ENCODE data around the gene DOCK3. TPM values are rescaled to one million over a fixed set of nuclear protein-coding genes. Genes with fewer than 3 reads are reported as not detected.

Gene DOCK3
- total RNA-seq, 1 experiment from 2014 or later = 8.3 TPM

DNA sequence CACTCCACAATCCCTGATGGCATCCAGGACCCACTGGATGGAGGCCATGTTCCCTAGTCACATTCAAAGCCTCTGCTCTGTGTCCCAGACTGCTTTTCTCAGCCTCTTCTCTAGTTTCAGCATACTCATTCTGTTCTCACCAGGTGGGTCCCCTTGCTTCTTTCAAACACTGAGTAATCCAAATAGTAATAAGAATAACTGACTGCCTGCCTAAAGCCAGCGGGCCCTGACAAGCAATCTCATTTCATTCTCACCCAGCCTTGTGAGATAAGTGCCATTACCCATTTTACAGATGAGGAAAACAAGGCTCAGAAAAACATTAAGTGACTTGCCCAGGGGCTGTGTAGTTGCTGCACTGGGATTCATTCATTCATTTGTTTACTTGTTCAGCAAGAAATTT lies 32.3 kb upstream of the DOCK3 start:
- TF ChIP-seq, protein P1, sequence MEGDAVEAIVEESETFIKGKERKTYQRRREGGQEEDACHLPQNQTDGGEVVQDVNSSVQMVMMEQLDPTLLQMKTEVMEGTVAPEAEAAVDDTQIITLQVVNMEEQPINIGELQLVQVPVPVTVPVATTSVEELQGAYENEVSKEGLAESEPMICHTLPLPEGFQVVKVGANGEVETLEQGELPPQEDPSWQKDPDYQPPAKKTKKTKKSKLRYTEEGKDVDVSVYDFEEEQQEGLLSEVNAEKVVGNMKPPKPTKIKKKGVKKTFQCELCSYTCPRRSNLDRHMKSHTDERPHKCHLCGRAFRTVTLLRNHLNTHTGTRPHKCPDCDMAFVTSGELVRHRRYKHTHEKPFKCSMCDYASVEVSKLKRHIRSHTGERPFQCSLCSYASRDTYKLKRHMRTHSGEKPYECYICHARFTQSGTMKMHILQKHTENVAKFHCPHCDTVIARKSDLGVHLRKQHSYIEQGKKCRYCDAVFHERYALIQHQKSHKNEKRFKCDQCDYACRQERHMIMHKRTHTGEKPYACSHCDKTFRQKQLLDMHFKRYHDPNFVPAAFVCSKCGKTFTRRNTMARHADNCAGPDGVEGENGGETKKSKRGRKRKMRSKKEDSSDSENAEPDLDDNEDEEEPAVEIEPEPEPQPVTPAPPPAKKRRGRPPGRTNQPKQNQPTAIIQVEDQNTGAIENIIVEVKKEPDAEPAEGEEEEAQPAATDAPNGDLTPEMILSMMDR (conservative IDR thresholded peaks at IDR 0.05) = no peak

More for the DNA sequence above, 32.3 kb upstream of the DOCK3 start:
- no peak overlapping the region for H2BK20ac ChIP-seq (ENCODE audit: low read depth, low read length, poor library complexity, severe bottlenecking)
- no peak overlapping the region for H4K5ac ChIP-seq (ENCODE audit: insufficient read length, low read depth, low read length)
- Mint-ChIP-seq H3K36me3 (ENCODE audit: insufficient read depth in 1 of 3, low read depth in 3 of 3) (peaks cover 10 to 33% (median 26%) of the 10 kb centered on the region in 3 experiments; a peak in 6 of 7 replicates), H3K4me1 (peaks cover 32 to 36% of the 10 kb centered on the region in 2 experiments), H3K9me3 (no peaks in the 10 kb centered on the region), H3K27me3 (ENCODE audit: low read depth) (no peaks in the 10 kb centered on the region), H3K4me3 (no peak overlapping the region), H3K27ac (no peak overlapping the region; a peak in 1 of 7 replicates)
- H3K9ac ChIP-seq (ENCODE audit: extremely low read depth, insufficient read length, low read length) = no peak overlapping the region
- H3K27ac ChIP-seq (ENCODE audit: insufficient read length, low read depth, low read length) = no peak overlapping the region
- WGBS (ENCODE audit: extremely low coverage, insufficient read length, low lambda C conversion rate) = no CpG with 5 or more reads among the region's 1 CpG
- H3K4me1 ChIP-seq (ENCODE audit: insufficient read depth, low read length) = no peaks in the 10 kb centered on the region
- no peak overlapping the region for H4K8ac ChIP-seq (replicated peaks; ENCODE audit: insufficient read length, low read depth, low read length)
- H2BK12ac ChIP-seq (ENCODE audit: insufficient read length, low read depth, low read length) = no peak overlapping the region
- H3K9me3 ChIP-seq (ENCODE audit: control insufficient read depth, low read depth, low read length) = no peaks in the 10 kb centered on the region
- H3K27me3 ChIP-seq (ENCODE audit: insufficient read depth, low read length) = no peaks in the 10 kb centered on the region
- H3T11ph ChIP-seq (ENCODE audit: low read length) = no peak overlapping the region
- H2BK120ac ChIP-seq (ENCODE audit: low read depth, low read length, poor library complexity, severe bottlenecking) = no peak overlapping the region
- no peak overlapping the region for H4K91ac ChIP-seq (ENCODE audit: insufficient read length, low read depth, low read length)
- H3K23ac ChIP-seq (ENCODE audit: insufficient read length, low read depth, low read length) = no peak overlapping the region
- peaks cover 3% of the 10 kb centered on the region for H3K79me1 ChIP-seq (ENCODE audit: insufficient read depth, low read depth, low read length, poor library complexity, severe bottlenecking)
- H3K18ac ChIP-seq (ENCODE audit: insufficient read length, low read depth, low read length) = no peak overlapping the region
- no peaks in the 10 kb centered on the region for H3K23me2 ChIP-seq (ENCODE audit: insufficient read length, low read depth, low read length, poor library complexity, severe bottlenecking)
- H3K56ac ChIP-seq (ENCODE audit: insufficient read length, low read depth, low read length) = no peak overlapping the region
- H2AFZ ChIP-seq (ENCODE audit: low read length) = no peak overlapping the region
- no peak for DNase-seq
- H3K4ac ChIP-seq (ENCODE audit: low read depth, low read length) = no peak overlapping the region
- H3K79me2 ChIP-seq (ENCODE audit: insufficient read depth, low read length) = no peaks in the 10 kb centered on the region
- no peak overlapping the region for H3K4me2 ChIP-seq (ENCODE audit: insufficient read depth, insufficient read length, low read length)
- no peak overlapping the region for H2BK5ac ChIP-seq (ENCODE audit: insufficient read length, low read length)
- H2BK15ac ChIP-seq (ENCODE audit: low read depth, low read length) = no peak overlapping the region
- H2AK5ac ChIP-seq (ENCODE audit: insufficient read length, low read length) = no peak overlapping the region
- no peaks in the 10 kb centered on the region for H4K20me1 ChIP-seq (ENCODE audit: control insufficient read depth, insufficient read depth, insufficient read length)
- H3K14ac ChIP-seq (ENCODE audit: insufficient read depth, low read length) = no peak overlapping the region

Data from H9 (cell line).